CD14-positive monocyte (primary cell): Measurements from ENCODE around the gene GALNT18. TPM values are rescaled to one million over a fixed set of nuclear protein-coding genes. Genes with fewer than 3 reads are reported as not detected.

Experiments used
- DNase-seq, 3 donors: peaks; one replicate each; pipeline ENCODE4 v3.0.0-alpha.2; 2011 to 2022
- H2AFZ ChIP-seq: 2 replicates; pipeline ENCODE4 v1.6.0; 2012; ENCODE audit warnings: mild to moderate bottlenecking, low read depth, low read length, inconsistent platforms; ENCODE audit not compliant: insufficient read depth, poor library complexity, severe bottlenecking
- H3K27ac ChIP-seq, 2 donors: 1 replicate in 1 of 2; 2 replicates in 1 of 2; pipeline ENCODE4 v1.5.1; 2012 to 2013; ENCODE audit warnings: low read length in 2 of 2, control low read depth in 1 of 2, inconsistent platforms in 1 of 2, low read depth in 1 of 2, mild to moderate bottlenecking in 1 of 2
- H3K27me3 ChIP-seq, 2 donors: one replicate each; pipeline versions ENCODE4 v1.6.0 to v1.6.1; 2011 to 2013; ENCODE audit warnings: low read length in 2 of 2; ENCODE audit not compliant: control insufficient read depth in 2 of 2, insufficient read depth in 2 of 2
- H3K36me3 ChIP-seq, 2 donors: replicated peaks in 1 of 2; 1 replicate in 1 of 2; 2 replicates in 1 of 2; pipeline versions ENCODE4 v1.5.1 to v1.6.1; 2012 to 2013; ENCODE audit warnings: low read length in 2 of 2, control low read depth in 1 of 2, inconsistent platforms in 1 of 2, mild to moderate bottlenecking in 1 of 2; ENCODE audit not compliant: insufficient read depth in 2 of 2, control insufficient read depth in 1 of 2
- H3K4me1 ChIP-seq, 2 donors: 1 replicate in 1 of 2; 2 replicates in 1 of 2; pipeline versions ENCODE4 v1.5.1 to v1.6.1; 2012 to 2013; ENCODE audit warnings: low read length in 2 of 2, control low read depth in 1 of 2, inconsistent platforms in 1 of 2, mild to moderate bottlenecking in 1 of 2, moderate library complexity in 1 of 2; ENCODE audit not compliant: insufficient read depth in 2 of 2, control insufficient read depth in 1 of 2
- H3K4me2 ChIP-seq: replicated peaks from 2 replicates; pipeline ENCODE3; 2012; ENCODE audit warnings: low read length, moderate library complexity, mild to moderate bottlenecking; ENCODE audit not compliant: poor library complexity, severe bottlenecking; ENCODE audit errors: extremely low read depth
- H3K4me3 ChIP-seq, 3 experiments: fragments of 200-600 bp in 1 of 3; sonication (generic) in 1 of 3; replicated peaks in 1 of 3; 1 replicate in 2 of 3; 2 replicates in 1 of 3; pipeline ENCODE4 v1.5.1; 2011 to 2013; ENCODE audit warnings: low read length in 3 of 3, mild to moderate bottlenecking in 3 of 3, control low read depth in 2 of 3, low read depth in 2 of 3, inconsistent platforms in 1 of 3, moderate library complexity in 1 of 3
- H3K79me2 ChIP-seq: 2 replicates; pipeline ENCODE4 v1.6.0; 2012; ENCODE audit warnings: mild to moderate bottlenecking, control low read depth, inconsistent platforms, low read length, moderate library complexity; ENCODE audit not compliant: insufficient read depth
- H3K9ac ChIP-seq: 2 replicates; pipeline ENCODE4 v1.6.0; 2017; ENCODE audit warnings: low read length, mild to moderate bottlenecking; ENCODE audit not compliant: insufficient read depth, poor library complexity, severe bottlenecking
- H3K9me3 ChIP-seq, 2 donors: replicated peaks in 1 of 2; 1 replicate in 1 of 2; 2 replicates in 1 of 2; pipeline versions ENCODE4 v1.5.1 to v1.6.1; 2012 to 2013; ENCODE audit warnings: low read length in 2 of 2, control low read depth in 1 of 2; ENCODE audit not compliant: control insufficient read depth in 1 of 2, insufficient read depth in 1 of 2
- H4K20me1 ChIP-seq: 2 replicates; pipeline ENCODE4 v1.6.0; 2012; ENCODE audit warnings: mild to moderate bottlenecking, low read length, control low read depth, moderate library complexity; ENCODE audit not compliant: insufficient read depth
- H3K27ac Mint-ChIP-seq, 7 donors: one replicate each; pipeline ENCODE4 v1.8.0; 2020; ENCODE audit warnings: mild to moderate bottlenecking in 7 of 7, mixed read lengths in 7 of 7, moderate library complexity in 6 of 7, inconsistent platforms in 2 of 7
- H3K27me3 Mint-ChIP-seq, 3 donors: one replicate each; pipeline ENCODE4 v1.8.0; 2021 to 2022; ENCODE audit warnings: low read depth in 3 of 3, mild to moderate bottlenecking in 3 of 3, mixed read lengths in 3 of 3, moderate library complexity in 3 of 3, inconsistent platforms in 1 of 3
- H3K36me3 Mint-ChIP-seq, 2 donors: one replicate each; pipeline ENCODE4 v1.8.0; 2020; ENCODE audit warnings: mixed read lengths in 2 of 2, inconsistent platforms in 1 of 2, mild to moderate bottlenecking in 1 of 2
- H3K4me1 Mint-ChIP-seq: one replicate; pipeline ENCODE4 v1.8.0; 2020; ENCODE audit warnings: mild to moderate bottlenecking, mixed read lengths
- H3K4me3 Mint-ChIP-seq, 2 donors: one replicate each; pipeline ENCODE4 v1.8.0; 2020; ENCODE audit warnings: mild to moderate bottlenecking in 2 of 2, mixed read lengths in 2 of 2, moderate library complexity in 1 of 2
- H3K9me3 Mint-ChIP-seq, 7 donors: one replicate each; pipeline ENCODE4 v1.8.0; 2020 to 2022; ENCODE audit warnings: mixed read lengths in 7 of 7, mild to moderate bottlenecking in 6 of 7, moderate library complexity in 6 of 7, inconsistent platforms in 2 of 7
- CTCF ChIP-seq: fragments of 200-600 bp; IDR thresholded peaks from one replicate; pipeline ENCODE4 v1.8.0; 2022; ENCODE audit warnings: antibody characterized with exemption, mild to moderate bottlenecking
- WGBS: methylation state at CpG from one replicate; pipeline ENCODE4 v1.1.5; 2013; ENCODE audit warnings: missing lambda C conversion rate; ENCODE audit not compliant: insufficient coverage; 5-methylcytosine and 5-hydroxymethylcytosine counted together
- intact Hi-C, 2 donors: fragments of 100-400 bp; cut with micrococcal nuclease; formaldehyde crosslinking; loops; one replicate each; pipeline versions ENCODE4 v1.15.0 to v1.15.1; 2023
- polyA plus RNA-seq, 3 donors: library from polyadenylated mRNA; depleted of rRNA in 1 of 3; unstranded in 2 of 3; stranded (reverse) in 1 of 3; fragments of 300-500 nt in 2 of 3; fragments of >200 nt in 1 of 3; fragmentation: Illumina TruSeq in 2 of 3; gene quantifications; 1 replicate in 2 of 3; 2 replicates in 1 of 3; pipeline ENCODE4 v1.2.3, GENCODE V29; 2012 to 2021

GALNT18 gene
- polyA plus RNA-seq, 3 donors, result not detected

GRCh38 chr11:11391169-11391568 is 230.6 kb downstream of the GALNT18 start:
- Mint-ChIP-seq H3K4me1 (no peaks in the 10 kb centered on the region), H3K27me3 (peaks cover 9 to 22% (median 19%) of the 10 kb centered on the region in 3 donors), H3K4me3 (no peak overlapping the region), H3K9me3 (no peaks in the 10 kb centered on the region), H3K36me3 (no peaks in the 10 kb centered on the region), H3K27ac (no peak overlapping the region)
- H3K4me1 ChIP-seq, result no peaks in the 10 kb centered on the region
- no peaks in the 10 kb centered on the region for H3K27me3 ChIP-seq
- H2AFZ ChIP-seq, result no peak overlapping the region
- no peak overlapping the region for H3K4me2 ChIP-seq
- no peaks in the 10 kb centered on the region for H4K20me1 ChIP-seq
- no peak overlapping the region for H3K27ac ChIP-seq
- no peak for TF ChIP-seq CTCF
- H3K79me2 ChIP-seq, result no peaks in the 10 kb centered on the region
- DNase-seq, result no peak
- no peaks in the 10 kb centered on the region for H3K36me3 ChIP-seq
- intact Hi-C loops, result no loop called here
- no peaks in the 10 kb centered on the region for H3K9me3 ChIP-seq
- H3K4me3 ChIP-seq, result no peak overlapping the region
- H3K9ac ChIP-seq, result no peak overlapping the region

GRCh38 chr11:11390068-11390771 is 231.6 kb downstream of the GALNT18 start:
- 93% methylated on average over 2 of the region's 5 CpGs for WGBS
- peaks cover 0 to under 1% (median 0%) of the 10 kb centered on the region in 7 donors for H3K9me3 Mint-ChIP-seq
- Histone ChIP-seq H3K9ac (no peak overlapping the region), H3K4me2 (no peak overlapping the region), H3K27me3 (no peaks in the 10 kb centered on the region), H3K4me1 (no peaks in the 10 kb centered on the region), H3K9me3 (no peaks in the 10 kb centered on the region), H3K4me3 (no peak overlapping the region), H3K27ac (no peak overlapping the region), H3K36me3 (no peaks in the 10 kb centered on the region), H4K20me1 (no peaks in the 10 kb centered on the region), H3K79me2 (no peaks in the 10 kb centered on the region), H2AFZ (no peak overlapping the region)
- TF ChIP-seq CTCF, result no peak
- peaks cover 7 to 20% (median 17%) of the 10 kb centered on the region in 3 donors for H3K27me3 Mint-ChIP-seq
- intact Hi-C loops, result no loop called here
- no peaks in the 10 kb centered on the region for H3K4me1 Mint-ChIP-seq
- no peak for DNase-seq
- no peak overlapping the region for H3K4me3 Mint-ChIP-seq
- no peak overlapping the region for H3K27ac Mint-ChIP-seq
- H3K36me3 Mint-ChIP-seq, result no peaks in the 10 kb centered on the region
